Measurements from ENCODE around the gene FRRS1L.

FRRS1L gene

GRCh38 chr9:109166171-109166770 lies 778 bp downstream of the FRRS1L start:
- no peak overlapping the region; the same call in 1 of the 2 replicates for H3K4me3 ChIP-seq (ENCODE audit: control insufficient read depth, low read depth, low read length)
- TF ChIP-seq, protein P1, sequence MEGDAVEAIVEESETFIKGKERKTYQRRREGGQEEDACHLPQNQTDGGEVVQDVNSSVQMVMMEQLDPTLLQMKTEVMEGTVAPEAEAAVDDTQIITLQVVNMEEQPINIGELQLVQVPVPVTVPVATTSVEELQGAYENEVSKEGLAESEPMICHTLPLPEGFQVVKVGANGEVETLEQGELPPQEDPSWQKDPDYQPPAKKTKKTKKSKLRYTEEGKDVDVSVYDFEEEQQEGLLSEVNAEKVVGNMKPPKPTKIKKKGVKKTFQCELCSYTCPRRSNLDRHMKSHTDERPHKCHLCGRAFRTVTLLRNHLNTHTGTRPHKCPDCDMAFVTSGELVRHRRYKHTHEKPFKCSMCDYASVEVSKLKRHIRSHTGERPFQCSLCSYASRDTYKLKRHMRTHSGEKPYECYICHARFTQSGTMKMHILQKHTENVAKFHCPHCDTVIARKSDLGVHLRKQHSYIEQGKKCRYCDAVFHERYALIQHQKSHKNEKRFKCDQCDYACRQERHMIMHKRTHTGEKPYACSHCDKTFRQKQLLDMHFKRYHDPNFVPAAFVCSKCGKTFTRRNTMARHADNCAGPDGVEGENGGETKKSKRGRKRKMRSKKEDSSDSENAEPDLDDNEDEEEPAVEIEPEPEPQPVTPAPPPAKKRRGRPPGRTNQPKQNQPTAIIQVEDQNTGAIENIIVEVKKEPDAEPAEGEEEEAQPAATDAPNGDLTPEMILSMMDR (IDR thresholded peaks at IDR 0.05; ENCODE audit: control insufficient read depth, insufficient read depth, low read depth, low read length, missing control alignments), result no peak
- no peak for DNase-seq (ENCODE audit: low read depth)

- TF ChIP-seq, protein P1 (IDR thresholded peaks at IDR 0.05; ENCODE audit: control insufficient read depth, insufficient read depth, low read depth, low read length, missing control alignments), result no peak
- no peak for DNase-seq (ENCODE audit: low read depth)
These were observed 3.0 kb downstream of the FRRS1L start for GRCh38 chr9:109164042-109164441.

DNA sequence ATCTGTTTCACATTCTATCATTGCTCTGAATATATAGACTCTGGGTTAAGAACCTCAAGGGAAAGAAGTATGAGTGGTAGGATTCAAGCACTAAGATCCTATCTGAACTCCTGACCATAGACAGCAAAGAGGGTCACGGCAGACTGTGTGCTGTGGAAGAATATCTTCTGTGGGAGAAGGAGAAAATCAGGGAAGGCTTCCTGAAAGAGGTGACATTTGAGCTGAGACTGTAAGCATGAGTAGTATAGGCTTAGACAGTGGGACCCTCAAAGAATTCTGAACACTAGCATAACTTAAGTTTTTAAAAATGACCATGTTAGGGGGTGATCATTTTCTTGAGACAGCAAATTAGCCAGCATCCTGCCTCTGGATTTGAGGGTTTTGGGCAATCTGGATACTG lies 3.9 kb downstream of the FRRS1L start:
- TF ChIP-seq, protein P1 (IDR thresholded peaks at IDR 0.05; ENCODE audit: control insufficient read depth, insufficient read depth, low read depth, low read length, missing control alignments), result no peak
- no peak for DNase-seq (ENCODE audit: low read depth)
- H3K4me3 ChIP-seq (ENCODE audit: control insufficient read depth, low read depth, low read length), result no peak overlapping the region

More at GRCh38 chr9:109164042-109164441, 3.0 kb downstream of the FRRS1L start:
- no peak overlapping the region for H3K4me3 ChIP-seq (ENCODE audit: control insufficient read depth, low read depth, low read length)

GRCh38 chr9:109162677-109163076 lies 4.4 kb downstream of the FRRS1L start:
- no peak for DNase-seq (ENCODE audit: low read depth)
- no peak overlapping the region for H3K4me3 ChIP-seq (ENCODE audit: control insufficient read depth, low read depth, low read length)
- TF ChIP-seq, protein P1 (IDR thresholded peaks at IDR 0.05; ENCODE audit: control insufficient read depth, insufficient read depth, low read depth, low read length, missing control alignments), result no peak

DNA sequence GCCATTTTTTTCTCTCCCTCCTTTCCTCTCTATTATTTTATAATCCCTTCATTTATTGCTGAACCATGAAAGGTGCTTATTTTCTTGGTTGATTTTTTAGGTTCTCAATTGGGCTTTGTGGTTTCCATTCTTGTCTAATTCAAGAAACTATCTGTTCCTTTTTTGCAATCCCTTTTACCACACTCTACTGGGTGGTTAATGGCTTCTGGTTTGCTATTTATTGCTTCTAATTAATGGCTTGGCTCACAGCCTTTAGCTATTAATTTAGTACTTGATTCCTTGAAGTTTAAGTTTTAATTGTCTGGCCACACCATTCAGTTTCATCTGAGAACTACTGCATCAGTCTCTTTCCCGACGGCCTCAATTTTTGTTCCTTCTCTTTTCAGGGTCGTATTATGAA lies 5.6 kb downstream of the FRRS1L start:
- H3K4me3 ChIP-seq (ENCODE audit: control insufficient read depth, low read depth, low read length), result no peak overlapping the region
- no peak for DNase-seq (ENCODE audit: low read depth)
- TF ChIP-seq, protein P1 (IDR thresholded peaks at IDR 0.05; ENCODE audit: control insufficient read depth, insufficient read depth, low read depth, low read length, missing control alignments), result no peak

- no peak overlapping the region for H3K4me3 ChIP-seq (ENCODE audit: control insufficient read depth, low read depth, low read length)
- no peak for DNase-seq (ENCODE audit: low read depth)
- TF ChIP-seq, protein P1 (IDR thresholded peaks at IDR 0.05; ENCODE audit: control insufficient read depth, insufficient read depth, low read depth, low read length, missing control alignments), result no peak
These were observed 7.5 kb downstream of the FRRS1L start for GRCh38 chr9:109159583-109159982.
